ENCODE results near the gene HSPBP1. TPM values are rescaled to one million over a fixed set of nuclear protein-coding genes. Genes with fewer than 3 reads are reported as not detected.

HSPBP1 gene
- total and polyA plus RNA-seq, 9 of the 15 experiments (the other 6 are each of a cell fraction or from before 2014, with no cell fraction given), result 0.83 to 81.3 (median 21.8) TPM

DNA sequence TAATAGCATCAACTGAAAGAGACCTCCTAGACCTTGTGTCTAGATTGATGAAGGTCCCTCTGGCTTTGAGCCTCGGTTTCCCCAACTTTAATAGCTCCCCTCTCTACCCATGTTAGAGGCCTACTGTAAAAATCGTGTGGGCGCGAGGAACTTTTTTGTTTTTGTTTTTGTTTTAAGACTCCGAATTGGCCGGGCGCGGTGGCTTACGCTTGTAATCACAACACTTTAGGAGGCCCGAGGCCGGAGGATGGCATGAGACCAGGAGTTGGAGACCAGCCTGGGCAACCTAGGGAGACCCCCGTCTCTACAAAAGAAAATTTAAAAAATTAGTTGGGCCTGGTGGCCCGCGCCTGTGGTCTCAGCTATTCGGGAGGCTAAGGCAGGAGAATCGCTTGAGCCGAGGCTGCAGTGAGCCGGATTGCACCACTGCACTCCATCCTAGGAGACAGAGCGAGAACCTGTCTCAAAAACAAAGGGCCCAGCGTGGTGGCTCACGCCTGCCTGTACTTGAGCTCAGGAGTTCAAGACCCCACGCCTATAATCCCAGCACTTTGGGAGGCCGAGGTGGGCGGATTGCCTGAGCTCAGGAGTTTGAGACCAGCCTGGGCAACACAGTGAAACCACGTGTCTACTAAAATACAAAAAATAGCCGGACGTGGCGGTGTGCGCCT is 20.2 kb downstream of the HSPBP1 start (continued):
- TF ChIP-seq, protein P1, sequence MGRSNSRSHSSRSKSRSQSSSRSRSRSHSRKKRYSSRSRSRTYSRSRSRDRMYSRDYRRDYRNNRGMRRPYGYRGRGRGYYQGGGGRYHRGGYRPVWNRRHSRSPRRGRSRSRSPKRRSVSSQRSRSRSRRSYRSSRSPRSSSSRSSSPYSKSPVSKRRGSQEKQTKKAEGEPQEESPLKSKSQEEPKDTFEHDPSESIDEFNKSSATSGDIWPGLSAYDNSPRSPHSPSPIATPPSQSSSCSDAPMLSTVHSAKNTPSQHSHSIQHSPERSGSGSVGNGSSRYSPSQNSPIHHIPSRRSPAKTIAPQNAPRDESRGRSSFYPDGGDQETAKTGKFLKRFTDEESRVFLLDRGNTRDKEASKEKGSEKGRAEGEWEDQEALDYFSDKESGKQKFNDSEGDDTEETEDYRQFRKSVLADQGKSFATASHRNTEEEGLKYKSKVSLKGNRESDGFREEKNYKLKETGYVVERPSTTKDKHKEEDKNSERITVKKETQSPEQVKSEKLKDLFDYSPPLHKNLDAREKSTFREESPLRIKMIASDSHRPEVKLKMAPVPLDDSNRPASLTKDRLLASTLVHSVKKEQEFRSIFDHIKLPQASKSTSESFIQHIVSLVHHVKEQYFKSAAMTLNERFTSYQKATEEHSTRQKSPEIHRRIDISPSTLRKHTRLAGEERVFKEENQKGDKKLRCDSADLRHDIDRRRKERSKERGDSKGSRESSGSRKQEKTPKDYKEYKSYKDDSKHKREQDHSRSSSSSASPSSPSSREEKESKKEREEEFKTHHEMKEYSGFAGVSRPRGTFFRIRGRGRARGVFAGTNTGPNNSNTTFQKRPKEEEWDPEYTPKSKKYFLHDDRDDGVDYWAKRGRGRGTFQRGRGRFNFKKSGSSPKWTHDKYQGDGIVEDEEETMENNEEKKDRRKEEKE (IDR thresholded peaks at IDR 0.05; ENCODE audit: borderline replicate concordance in 1 of 2, control insufficient read depth in 1 of 2, low read depth in 2 of 2, low read length in 1 of 2), result no peak
- no peak for TF ChIP-seq PHF20 (IDR thresholded peaks at IDR 0.05; ENCODE audit: partially characterized antibody)
- no peak for TF ChIP-seq ARID4B (CRISPR knock-in tag; IDR thresholded peaks at IDR 0.05)
- TF ChIP-seq ZNF282 (CRISPR knock-in tag; IDR thresholded peaks at IDR 0.05), result no peak
- TF ChIP-seq NR2C1 (IDR thresholded peaks at IDR 0.05), result no peak
- no peak for TF ChIP-seq NR2C1 (tag; IDR thresholded peaks at IDR 0.05)
- no peak for TF ChIP-seq PHTF2 (CRISPR knock-in tag; IDR thresholded peaks at IDR 0.05)
- peak; percentile 4 to 87 for TF ChIP-seq AFF1 (IDR thresholded peaks at IDR 0.05; ENCODE audit: low read depth in 1 of 2, partially characterized antibody in 2 of 2)
- no peak for TF ChIP-seq ZBTB17 (CRISPR knock-in tag; IDR thresholded peaks at IDR 0.05)
- no peak for TF ChIP-seq PURB (CRISPR knock-in tag; IDR thresholded peaks at IDR 0.05; ENCODE audit: low read depth)
- TF ChIP-seq ZZZ3 (IDR thresholded peaks at IDR 0.05), result 0 out of 2 replicates have a peak, but pooled peaks have one; percentile 41
- no peak for TF ChIP-seq TAL1 (IDR thresholded peaks at IDR 0.05)
- no peak for TF ChIP-seq NFXL1 (CRISPR knock-in tag; IDR thresholded peaks at IDR 0.05)
- TF ChIP-seq ZNF134 (CRISPR knock-in tag; conservative IDR thresholded peaks at IDR 0.05), result no peak
- no peak for TF ChIP-seq CBX2 (IDR thresholded peaks at IDR 0.05; ENCODE audit: insufficient read depth, low read length, poor library complexity, severe bottlenecking)
- TF ChIP-seq, protein P2, sequence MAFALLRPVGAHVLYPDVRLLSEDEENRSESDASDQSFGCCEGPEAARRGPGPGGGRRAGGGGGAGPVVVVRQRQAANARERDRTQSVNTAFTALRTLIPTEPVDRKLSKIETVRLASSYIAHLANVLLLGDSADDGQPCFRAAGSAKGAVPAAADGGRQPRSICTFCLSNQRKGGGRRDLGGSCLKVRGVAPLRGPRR (CRISPR knock-in tag; IDR thresholded peaks at IDR 0.05), result no peak
